ENCODE results near the gene ENO1. TPM values are rescaled to one million over a fixed set of nuclear protein-coding genes. Genes with fewer than 3 reads are reported as not detected.
"Not testable (repeated sequence)": the region's sequence is repeated elsewhere in the genome, so short reads cannot be mapped to it uniquely, and the experiment has no call there.

The ENO1 gene
- total and polyA plus RNA-seq, 9 donors: 334 to 469 (median 394) TPM

- H3K27me3 ChIP-seq (ENCODE audit: control insufficient read depth, insufficient read depth, low read length); H3K9me3 ChIP-seq (replicated peaks; ENCODE audit: control insufficient read depth, low read depth, low read length); H3K36me3 ChIP-seq (ENCODE audit: control insufficient read depth, insufficient read depth, low read length); H3K4me3 ChIP-seq (ENCODE audit: low read length); H3K27ac ChIP-seq (ENCODE audit: low read length); DNase-seq: not testable (repeated sequence)
- WGBS (ENCODE audit: insufficient coverage): 100% methylated on average over 2 of the region's 9 CpGs
- peaks cover 15% of the 10 kb centered on the region for H3K4me1 ChIP-seq (ENCODE audit: control insufficient read depth, insufficient read depth, low read length)
These were observed 7.6 kb upstream of the ENO1 start for GRCh38 chr1:8886031-8886524.

- not testable (repeated sequence) for H3K9me3 ChIP-seq (replicated peaks; ENCODE audit: control insufficient read depth, low read depth, low read length); DNase-seq; H3K36me3 ChIP-seq (ENCODE audit: control insufficient read depth, insufficient read depth, low read length); H3K4me3 ChIP-seq (ENCODE audit: low read length); H3K27ac ChIP-seq (ENCODE audit: low read length); H3K27me3 ChIP-seq (ENCODE audit: control insufficient read depth, insufficient read depth, low read length)
- H3K4me1 ChIP-seq (ENCODE audit: control insufficient read depth, insufficient read depth, low read length): peaks cover 10% of the 10 kb centered on the region
- 76% methylated on average over 11 of the region's 13 CpGs for WGBS (ENCODE audit: insufficient coverage)
These were observed 5.6 kb upstream of the ENO1 start for GRCh38 chr1:8884105-8884504.

GRCh38 chr1:8883491-8883890 lies 5.0 kb upstream of the ENO1 start:
- WGBS (ENCODE audit: insufficient coverage): 31% methylated on average over 3 of the region's 3 CpGs
- DNase-seq: no peak
- Histone ChIP-seq H3K4me3 (ENCODE audit: low read length) (no peak overlapping the region), H3K27me3 (ENCODE audit: control insufficient read depth, insufficient read depth, low read length) (no peaks in the 10 kb centered on the region), H3K9me3 (replicated peaks; ENCODE audit: control insufficient read depth, low read depth, low read length) (no peaks in the 10 kb centered on the region), H3K36me3 (ENCODE audit: control insufficient read depth, insufficient read depth, low read length) (no peaks in the 10 kb centered on the region), H3K4me1 (ENCODE audit: control insufficient read depth, insufficient read depth, low read length) (peaks cover 10% of the 10 kb centered on the region), H3K27ac (ENCODE audit: low read length) (no peak overlapping the region)

DNA sequence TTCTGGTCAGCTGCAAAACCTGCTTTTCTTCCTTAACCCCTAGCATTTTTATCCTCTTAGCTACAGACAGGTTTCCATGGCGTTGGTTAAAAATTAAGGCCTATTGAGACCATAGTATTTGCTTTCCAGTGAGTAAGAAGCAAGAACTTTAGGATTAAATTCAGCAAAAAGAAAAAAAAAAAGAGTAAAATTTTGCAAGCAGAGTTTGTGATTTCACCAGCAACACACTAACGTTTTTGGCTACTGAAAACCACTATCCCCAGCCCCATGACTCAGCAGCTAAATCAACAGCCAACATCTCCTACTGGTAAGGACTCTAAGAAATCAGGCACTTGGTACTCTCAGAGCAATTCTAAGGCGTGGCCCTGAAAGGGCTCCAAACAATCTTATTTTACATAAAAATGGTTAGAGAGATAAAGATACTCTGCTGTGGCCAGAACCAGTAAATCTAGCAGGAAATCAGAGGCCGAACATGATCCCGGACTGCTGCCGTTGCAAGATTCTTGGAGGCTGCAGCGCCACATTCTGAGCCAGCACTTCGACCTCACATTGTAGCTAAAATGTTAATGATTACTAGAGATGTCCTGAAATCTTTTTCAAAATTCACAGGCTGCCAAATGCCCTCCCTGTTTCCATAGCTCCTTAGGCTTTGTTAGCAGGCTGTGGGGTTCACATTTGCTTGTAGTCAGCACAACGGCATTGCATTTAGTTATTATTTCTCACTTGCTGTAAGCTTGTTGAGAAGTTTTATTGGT lies 1.6 kb upstream of the ENO1 start:
- 17% methylated on average over 1 of the region's 9 CpGs for WGBS (ENCODE audit: insufficient coverage)
- H3K4me3 ChIP-seq (ENCODE audit: low read length): no peak overlapping the region

DNA sequence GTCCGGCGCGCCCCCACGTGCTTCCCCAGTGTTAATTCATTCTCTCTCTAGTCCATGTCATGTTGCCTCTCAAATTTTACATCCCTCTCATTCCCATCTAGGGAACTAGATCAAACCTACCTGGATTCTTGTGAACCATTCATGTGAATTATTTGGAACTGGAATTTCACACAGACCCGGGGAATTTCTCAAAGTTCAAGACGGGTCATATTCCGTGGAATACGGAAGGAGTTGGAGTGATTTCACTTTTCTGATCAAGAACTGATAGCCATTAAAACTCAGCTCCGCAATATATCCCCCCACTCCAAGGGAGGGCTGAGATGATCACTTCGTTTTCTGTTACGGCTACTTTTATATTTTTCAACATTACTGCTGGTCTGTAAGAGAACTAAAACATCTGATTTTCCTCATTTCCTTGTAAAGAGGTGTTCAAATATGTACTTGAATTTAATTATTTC lies 1.0 kb upstream of the ENO1 start:
- peak overlapping the region; percentile 95 for H3K4me3 ChIP-seq (ENCODE audit: low read length)
- H3K27ac ChIP-seq (ENCODE audit: low read length): peak overlapping the region; percentile 100
- H3K9me3 ChIP-seq (replicated peaks; ENCODE audit: control insufficient read depth, low read depth, low read length): no peaks in the 10 kb centered on the region
- no peaks in the 10 kb centered on the region for H3K27me3 ChIP-seq (ENCODE audit: control insufficient read depth, insufficient read depth, low read length)
- peaks cover 36% of the 10 kb centered on the region for H3K4me1 ChIP-seq (ENCODE audit: control insufficient read depth, insufficient read depth, low read length)
- DNase-seq: no peak
- peaks cover 18% of the 10 kb centered on the region for H3K36me3 ChIP-seq (ENCODE audit: control insufficient read depth, insufficient read depth, low read length)
- WGBS (ENCODE audit: insufficient coverage): 3% methylated on average over 4 of the region's 11 CpGs

More for the DNA sequence above, 1.6 kb upstream of the ENO1 start:
- H3K36me3 ChIP-seq (ENCODE audit: control insufficient read depth, insufficient read depth, low read length): peaks cover 12% of the 10 kb centered on the region
- H3K27ac ChIP-seq (ENCODE audit: low read length): peak overlapping the region; percentile 100
- no peaks in the 10 kb centered on the region for H3K9me3 ChIP-seq (replicated peaks; ENCODE audit: control insufficient read depth, low read depth, low read length)
- DNase-seq: peak; percentile 89
- peaks cover 30% of the 10 kb centered on the region for H3K4me1 ChIP-seq (ENCODE audit: control insufficient read depth, insufficient read depth, low read length)
- no peaks in the 10 kb centered on the region for H3K27me3 ChIP-seq (ENCODE audit: control insufficient read depth, insufficient read depth, low read length)

DNA sequence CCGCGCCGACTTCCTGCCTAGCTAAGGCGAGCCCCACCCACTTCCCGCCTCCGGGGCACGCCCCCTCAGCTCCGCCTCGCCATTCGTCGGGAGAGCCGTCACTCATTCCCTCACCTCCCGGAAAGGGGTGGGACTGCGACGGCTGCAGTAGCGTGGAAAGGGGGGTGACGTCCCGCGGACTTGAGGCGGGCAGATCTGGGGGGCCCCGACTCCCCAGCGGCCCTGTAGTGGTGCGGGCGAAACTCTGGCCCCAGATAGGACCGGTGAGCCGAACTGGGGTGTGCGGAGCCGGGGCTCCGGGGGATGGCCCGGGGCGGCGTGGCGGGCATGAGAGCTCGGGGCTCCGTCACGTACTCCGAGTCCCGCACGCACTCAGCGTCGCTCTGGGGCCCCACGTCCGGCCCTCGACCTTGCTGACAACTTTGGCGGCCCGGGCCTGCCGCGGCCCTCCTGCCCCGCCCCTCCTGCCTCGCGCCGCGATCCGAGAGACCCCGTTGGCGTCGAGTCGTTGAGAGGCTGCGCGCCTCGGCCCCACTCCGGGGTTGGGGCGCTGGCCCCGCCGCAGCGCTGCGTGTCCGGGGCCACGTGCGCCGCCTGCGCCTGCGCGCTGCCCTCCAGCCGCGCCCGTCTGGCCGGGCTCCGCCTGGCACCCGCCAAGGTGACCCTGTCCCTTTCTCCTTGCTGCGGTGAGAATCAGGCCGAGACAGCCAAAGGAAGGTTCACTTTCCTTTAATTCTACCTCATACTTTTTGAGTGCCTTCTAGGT lies 395 bp upstream of the ENO1 start:
- WGBS (ENCODE audit: insufficient coverage): under 1% methylated on average over 81 of the region's 82 CpGs
- Histone ChIP-seq H3K36me3 (ENCODE audit: control insufficient read depth, insufficient read depth, low read length) (peaks cover 24% of the 10 kb centered on the region), H3K4me1 (ENCODE audit: control insufficient read depth, insufficient read depth, low read length) (peaks cover 40% of the 10 kb centered on the region), H3K27me3 (ENCODE audit: control insufficient read depth, insufficient read depth, low read length) (no peaks in the 10 kb centered on the region), H3K9me3 (replicated peaks; ENCODE audit: control insufficient read depth, low read depth, low read length) (no peaks in the 10 kb centered on the region), H3K4me3 (ENCODE audit: low read length) (peak overlapping the region; percentile 95), H3K27ac (ENCODE audit: low read length) (peak overlapping the region; percentile 100)
- DNase-seq: peak; percentile 99

DNA sequence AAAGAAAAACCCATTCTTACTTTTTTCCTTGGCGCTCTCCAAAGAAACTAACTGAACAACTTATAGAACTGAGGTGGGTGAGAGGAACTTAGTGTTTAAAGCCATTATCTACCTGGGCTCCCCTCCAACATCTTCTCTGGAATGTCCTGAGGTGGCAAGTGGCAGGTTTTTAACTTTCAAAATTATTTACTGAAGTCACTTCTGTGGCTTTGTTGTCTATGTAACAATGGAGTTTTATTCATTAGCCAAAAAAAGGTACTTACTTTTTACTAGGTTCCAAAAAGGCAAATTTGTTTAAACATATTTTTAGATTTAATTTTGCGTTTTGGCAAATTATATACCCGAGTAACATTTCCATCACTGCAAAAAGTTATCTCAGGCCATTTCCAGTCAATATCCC lies 2.4 kb downstream of the ENO1 start:
- Histone ChIP-seq H3K9me3 (replicated peaks; ENCODE audit: control insufficient read depth, low read depth, low read length) (no peaks in the 10 kb centered on the region), H3K36me3 (ENCODE audit: control insufficient read depth, insufficient read depth, low read length) (peaks cover 52% of the 10 kb centered on the region), H3K27me3 (ENCODE audit: control insufficient read depth, insufficient read depth, low read length) (no peaks in the 10 kb centered on the region), H3K4me1 (ENCODE audit: control insufficient read depth, insufficient read depth, low read length) (peaks cover 60% of the 10 kb centered on the region), H3K4me3 (ENCODE audit: low read length) (no peak overlapping the region), H3K27ac (ENCODE audit: low read length) (no peak overlapping the region)
- DNase-seq: no peak
- WGBS (ENCODE audit: insufficient coverage): no CpG with 5 or more reads among the region's 3 CpGs

- Histone ChIP-seq H3K9me3 (replicated peaks; ENCODE audit: control insufficient read depth, low read depth, low read length) (no peaks in the 10 kb centered on the region), H3K36me3 (ENCODE audit: control insufficient read depth, insufficient read depth, low read length) (peaks cover 59% of the 10 kb centered on the region), H3K27me3 (ENCODE audit: control insufficient read depth, insufficient read depth, low read length) (no peaks in the 10 kb centered on the region), H3K4me3 (ENCODE audit: low read length) (no peak overlapping the region), H3K4me1 (ENCODE audit: control insufficient read depth, insufficient read depth, low read length) (peaks cover 60% of the 10 kb centered on the region), H3K27ac (ENCODE audit: low read length) (no peak overlapping the region)
- no peak for DNase-seq
- WGBS (ENCODE audit: insufficient coverage): 67% methylated on average over 3 of the region's 7 CpGs
These were observed 3.1 kb downstream of the ENO1 start for GRCh38 chr1:8875216-8875861.

DNA sequence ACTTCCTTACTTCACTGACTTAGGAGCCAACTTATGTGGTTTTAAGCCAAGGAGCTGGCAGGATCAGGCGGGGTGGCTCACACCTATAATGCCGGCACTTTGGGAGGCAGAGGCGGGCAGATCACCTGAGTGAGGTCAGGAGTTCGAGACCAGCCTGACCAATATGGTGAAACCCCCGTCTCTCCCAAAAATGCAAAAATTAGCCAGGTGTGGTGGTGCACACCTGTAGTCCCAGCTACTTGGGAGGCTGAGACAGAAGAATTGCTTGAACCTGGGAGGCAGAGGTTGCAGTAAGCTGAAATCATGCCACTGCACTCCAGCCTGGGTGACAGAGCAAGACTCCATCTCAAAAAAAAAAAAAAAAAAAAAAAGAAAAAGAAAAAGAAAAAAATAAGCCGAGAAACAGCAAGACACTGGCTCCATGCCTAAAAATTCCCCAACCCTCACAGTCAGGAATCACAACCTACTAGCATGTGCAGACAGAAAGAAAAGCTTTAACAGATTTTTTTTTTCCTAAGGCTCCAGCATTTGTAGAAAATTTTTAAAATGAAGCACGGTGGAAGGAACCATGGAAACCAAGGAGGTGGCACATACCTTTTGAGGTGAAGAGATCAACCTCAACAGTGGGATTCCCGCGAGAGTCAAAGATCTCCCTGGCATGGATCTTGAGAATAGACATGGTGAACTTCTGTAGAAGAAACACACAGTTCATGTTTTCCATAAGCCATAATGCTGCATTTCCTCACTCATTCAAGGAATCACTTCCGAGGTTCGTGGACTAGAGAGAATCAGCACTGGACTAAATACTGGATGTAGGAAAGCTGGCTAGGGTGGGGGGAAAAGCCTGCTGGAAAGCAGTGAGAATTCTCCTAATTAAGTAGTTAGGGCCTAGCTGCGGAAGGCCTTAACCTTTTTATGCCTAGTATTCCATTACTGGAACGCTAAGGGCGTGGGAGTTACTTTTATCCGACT lies 4.0 kb downstream of the ENO1 start:
- H3K27ac ChIP-seq (ENCODE audit: low read length): no peak overlapping the region
- no peak for DNase-seq
- no peaks in the 10 kb centered on the region for H3K27me3 ChIP-seq (ENCODE audit: control insufficient read depth, insufficient read depth, low read length)
- H3K36me3 ChIP-seq (ENCODE audit: control insufficient read depth, insufficient read depth, low read length): peaks cover 67% of the 10 kb centered on the region
- WGBS (ENCODE audit: insufficient coverage): no CpG with 5 or more reads among the region's 15 CpGs
- H3K4me3 ChIP-seq (ENCODE audit: low read length): no peak overlapping the region
- H3K9me3 ChIP-seq (replicated peaks; ENCODE audit: control insufficient read depth, low read depth, low read length): no peaks in the 10 kb centered on the region
- H3K4me1 ChIP-seq (ENCODE audit: control insufficient read depth, insufficient read depth, low read length): peaks cover 52% of the 10 kb centered on the region
